ENCODE measurements around the gene BOD1L1. TPM values are rescaled to one million over a fixed set of nuclear protein-coding genes. Genes with fewer than 3 reads are reported as not detected.

Gene BOD1L1
- total RNA-seq, 2 experiments from 2014 or later: 27.2 to 28.9 TPM

- TF ChIP-seq CTCF (IDR thresholded peaks at IDR 0.05): no peak
- ATAC-seq (no peak), DNase-seq (no peak)
- ChIA-PET POLR2A (no interaction called here), CTCF (interaction anchor here (1.8 kb wide), 1 partner anchor 11 kb away, joined by 5 read pairs; no protein-coding TSS in a partner anchor)
- Mint-ChIP-seq H3K36me3 (ENCODE audit: low read depth) (no peaks in the 10 kb centered on the region), H3K27ac (no peak overlapping the region), H3K4me3 (no peak overlapping the region), H3K4me1 (ENCODE audit: low read depth) (no peaks in the 10 kb centered on the region), H3K27me3 (peaks cover 6% of the 10 kb centered on the region), H3K9me3 (no peaks in the 10 kb centered on the region)
- intact Hi-C loops (cut with micrococcal nuclease): no loop called here
These were observed 68.6 kb downstream of the BOD1L1 start for GRCh38 chr4:13558881-13559280.

- POLR2A ChIA-PET: no interaction called here
- Mint-ChIP-seq H3K27ac (no peak overlapping the region), H3K4me1 (ENCODE audit: low read depth) (no peaks in the 10 kb centered on the region), H3K27me3 (peaks cover 32% of the 10 kb centered on the region), H3K36me3 (ENCODE audit: low read depth) (no peaks in the 10 kb centered on the region), H3K9me3 (peaks cover 2% of the 10 kb centered on the region), H3K4me3 (no peak overlapping the region)
- ATAC-seq: no peak
- CTCF ChIA-PET: no interaction called here
- no peak for DNase-seq
- intact Hi-C loops (cut with micrococcal nuclease): no loop called here
- no peak for TF ChIP-seq CTCF (IDR thresholded peaks at IDR 0.05)
These were observed 72.2 kb downstream of the BOD1L1 start for GRCh38 chr4:13555325-13555724.

- DNase-seq: no peak
- intact Hi-C loops (cut with micrococcal nuclease): no loop called here
These were observed 74.4 kb downstream of the BOD1L1 start for GRCh38 chr4:13553081-13553480.

GRCh38 chr4:13548984-13549546 lies 78.5 kb downstream of the BOD1L1 start:
- peak; percentile 87 for TF ChIP-seq CTCF (IDR thresholded peaks at IDR 0.05)
- Mint-ChIP-seq H3K4me3 (peak overlapping the region; percentile 72), H3K36me3 (ENCODE audit: low read depth) (peaks cover 3% of the 10 kb centered on the region), H3K4me1 (ENCODE audit: low read depth) (peaks cover 27% of the 10 kb centered on the region), H3K27me3 (peaks cover 58% of the 10 kb centered on the region), H3K9me3 (peaks cover 2% of the 10 kb centered on the region), H3K27ac (peak overlapping the region; percentile 8)
- intact Hi-C loops (cut with micrococcal nuclease): loop anchor here (1.0 to 5.0 kb wide), 3 partner anchors 67 to 820 kb away; partner anchors contain the start of gene RAB28
- ChIA-PET POLR2A (no interaction called here), CTCF (interaction anchor here (0.6 to 4.3 kb wide), 4 partner anchors 22 to 819 kb away, joined by 4 to 25 read pairs (median 10); no protein-coding TSS in a partner anchor)
- peak; percentile 71 for ATAC-seq
- peak; percentile 95 for DNase-seq

More at GRCh38 chr4:13553081-13553480, 74.4 kb downstream of the BOD1L1 start:
- no peak for ATAC-seq
- TF ChIP-seq CTCF (IDR thresholded peaks at IDR 0.05): no peak
- H3K4me1 Mint-ChIP-seq (ENCODE audit: low read depth): peaks cover 9% of the 10 kb centered on the region
- H3K4me3 Mint-ChIP-seq: no peak overlapping the region
- peaks cover 2% of the 10 kb centered on the region for H3K9me3 Mint-ChIP-seq
- H3K27ac Mint-ChIP-seq: no peak overlapping the region
- ChIA-PET POLR2A (no interaction called here), CTCF (no interaction called here)
- H3K27me3 Mint-ChIP-seq: peaks cover 40% of the 10 kb centered on the region
- no peaks in the 10 kb centered on the region for H3K36me3 Mint-ChIP-seq (ENCODE audit: low read depth)

All from activated CD8-positive, alpha-beta T cell treated with anti-CD3 and anti-CD28 coated beads for 36 hours (primary cell).